Right atrium auricular region (tissue), 2 donors: ENCODE results near the gene GPR150. TPM values are rescaled to one million over a fixed set of nuclear protein-coding genes. Genes with fewer than 3 reads are reported as not detected.

Source experiments
- DNase-seq: peaks from one replicate; pipeline ENCODE4 v3.0.0-alpha.2; 2019; ENCODE audit warnings: low spot score
- H3K27ac ChIP-seq, 2 donors: fragments of 200-600 bp; sonication (generic); 1 replicate in 1 of 2; 2 replicates in 1 of 2; pipeline ENCODE4 v1.5.1; 2016 to 2019
- H3K27me3 ChIP-seq, 2 donors: fragments of 200-600 bp; sonication (generic); one replicate each; pipeline versions ENCODE4 v1.5.1 to v1.6.0; 2017 to 2019
- H3K36me3 ChIP-seq: fragments of 200-600 bp; sonication (generic); one replicate; pipeline ENCODE4 v1.5.1; 2016
- H3K4me1 ChIP-seq, 2 donors: fragments of 200-600 bp; sonication (generic); one replicate each; pipeline versions ENCODE4 v1.5.1 to v1.6.0; 2017 to 2019
- H3K4me3 ChIP-seq, 2 donors: fragments of 200-600 bp; sonication (generic); 1 replicate in 1 of 2; 2 replicates in 1 of 2; pipeline ENCODE4 v1.5.1; 2017 to 2019; ENCODE audit warnings: mild to moderate bottlenecking in 1 of 2, moderate library complexity in 1 of 2
- H3K9me3 ChIP-seq, 2 donors: fragments of 200-600 bp; sonication (generic); one replicate each; pipeline ENCODE4 v1.5.1; 2019
- CTCF ChIP-seq, 2 donors: fragments of 200-600 bp; sonication (generic); IDR thresholded peaks; one replicate each; pipeline ENCODE4 v1.5.1; 2019; ENCODE audit warnings: antibody characterized with exemption in 2 of 2
- total RNA-seq, 2 donors: library from RNA; depleted of rRNA; stranded (reverse); fragments of >200 nt; gene quantifications; one replicate each; pipeline ENCODE4 v1.1.0, GENCODE V29; 2016

The GPR150 gene
- total RNA-seq, 2 donors from 2014 or later = not detected

GRCh38 chr5:95647886-95648860, 28.3 kb downstream of the GPR150 start:
- H3K9me3 ChIP-seq = no peaks in the 10 kb centered on the region
- H3K27me3 ChIP-seq = no peaks in the 10 kb centered on the region
- H3K4me3 ChIP-seq = no peak overlapping the region
- no peaks in the 10 kb centered on the region for H3K36me3 ChIP-seq
- TF ChIP-seq CTCF (IDR thresholded peaks at IDR 0.05) = no peak
- DNase-seq = no peak
- H3K27ac ChIP-seq = peak overlapping the region; percentile 95
- H3K4me1 ChIP-seq = peaks cover 0 to 10% of the 10 kb centered on the region in 2 donors

- Histone ChIP-seq H3K27me3 (no peaks in the 10 kb centered on the region), H3K27ac (no peak overlapping the region), H3K4me3 (no peak overlapping the region), H3K9me3 (no peaks in the 10 kb centered on the region), H3K4me1 (peaks cover 0 to 9% of the 10 kb centered on the region in 2 donors), H3K36me3 (no peaks in the 10 kb centered on the region)
- TF ChIP-seq CTCF (IDR thresholded peaks at IDR 0.05) = no peak
- DNase-seq = no peak
Measured at GRCh38 chr5:95649274-95649673, 29.4 kb downstream of the GPR150 start.

GRCh38 chr5:95649842-95650620, 30.1 kb downstream of the GPR150 start:
- no peak for TF ChIP-seq CTCF (IDR thresholded peaks at IDR 0.05)
- Histone ChIP-seq H3K4me3 (no peak overlapping the region), H3K36me3 (no peaks in the 10 kb centered on the region), H3K27ac (no peak overlapping the region), H3K9me3 (no peaks in the 10 kb centered on the region), H3K27me3 (no peaks in the 10 kb centered on the region), H3K4me1 (peaks cover 0 to 4% of the 10 kb centered on the region in 2 donors)
- DNase-seq = no peak

- no peak for TF ChIP-seq CTCF (IDR thresholded peaks at IDR 0.05)
- Histone ChIP-seq H3K36me3 (no peaks in the 10 kb centered on the region), H3K9me3 (no peaks in the 10 kb centered on the region), H3K27me3 (no peaks in the 10 kb centered on the region), H3K4me3 (no peak overlapping the region), H3K27ac (no peak overlapping the region), H3K4me1 (peaks cover 0 to 13% of the 10 kb centered on the region in 2 donors)
- DNase-seq = no peak
Measured at GRCh38 chr5:95652849-95653248, 33.0 kb downstream of the GPR150 start.

- TF ChIP-seq CTCF (IDR thresholded peaks at IDR 0.05) = no peak
- Histone ChIP-seq H3K9me3 (no peaks in the 10 kb centered on the region), H3K36me3 (no peaks in the 10 kb centered on the region), H3K4me1 (peaks cover 0 to 10% of the 10 kb centered on the region in 2 donors), H3K4me3 (no peak overlapping the region), H3K27me3 (no peaks in the 10 kb centered on the region), H3K27ac (no peak overlapping the region)
- DNase-seq = no peak
Measured at GRCh38 chr5:95654196-95654595, 34.3 kb downstream of the GPR150 start.
